ENCODE results near the gene PUS1. TPM values are rescaled to one million over a fixed set of nuclear protein-coding genes. Genes with fewer than 3 reads are reported as not detected.

PUS1 gene
- total RNA-seq, 1 donor from 2014 or later: 26.0 TPM

DNA sequence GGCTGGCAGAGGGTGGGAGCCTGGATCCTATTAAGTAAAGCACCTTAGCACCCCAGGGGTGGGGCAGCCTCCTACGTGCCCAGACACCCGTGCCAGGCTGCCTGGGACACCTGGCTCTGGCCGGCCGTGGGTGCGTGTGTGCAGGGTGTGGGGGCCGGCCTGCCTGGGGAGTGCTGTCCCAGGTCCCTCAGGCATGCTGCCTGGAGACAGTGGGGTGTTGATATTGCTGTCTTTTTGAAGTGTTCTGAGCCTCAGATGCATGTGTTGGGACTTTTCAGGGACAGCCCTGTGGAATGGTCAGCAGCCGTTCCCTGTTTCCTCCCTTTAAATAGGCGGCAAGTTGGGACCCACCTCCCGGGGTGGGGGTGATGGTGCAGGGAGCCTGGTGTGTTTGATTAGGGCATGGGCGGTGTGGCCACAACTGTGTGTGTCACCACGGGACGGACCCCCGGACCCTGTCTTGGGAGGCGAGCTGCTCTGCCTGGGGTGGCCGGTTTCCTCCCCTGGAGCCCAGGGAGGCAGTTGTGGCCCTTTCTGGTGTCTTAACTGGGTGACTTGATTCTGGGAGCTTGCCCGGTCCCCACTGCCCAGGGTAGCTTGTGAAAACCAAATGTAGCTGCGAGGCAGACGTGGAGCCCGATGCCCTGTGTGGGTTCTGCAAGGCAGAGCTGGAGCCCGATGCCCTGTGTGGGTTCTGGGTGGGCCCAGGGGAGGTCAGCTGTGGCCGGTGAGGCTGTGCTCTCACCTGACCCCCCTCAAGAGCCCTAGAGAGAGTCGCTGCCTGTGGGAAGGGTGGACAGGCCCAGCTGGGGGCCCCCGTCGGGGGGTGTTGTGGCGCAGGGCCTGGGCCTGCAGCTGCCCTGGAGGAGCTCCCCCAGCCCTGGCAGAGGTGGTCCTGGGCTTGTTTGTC, 26.5 kb upstream of the PUS1 start:
- no peak for DNase-seq (ENCODE audit: low spot score)

DNA sequence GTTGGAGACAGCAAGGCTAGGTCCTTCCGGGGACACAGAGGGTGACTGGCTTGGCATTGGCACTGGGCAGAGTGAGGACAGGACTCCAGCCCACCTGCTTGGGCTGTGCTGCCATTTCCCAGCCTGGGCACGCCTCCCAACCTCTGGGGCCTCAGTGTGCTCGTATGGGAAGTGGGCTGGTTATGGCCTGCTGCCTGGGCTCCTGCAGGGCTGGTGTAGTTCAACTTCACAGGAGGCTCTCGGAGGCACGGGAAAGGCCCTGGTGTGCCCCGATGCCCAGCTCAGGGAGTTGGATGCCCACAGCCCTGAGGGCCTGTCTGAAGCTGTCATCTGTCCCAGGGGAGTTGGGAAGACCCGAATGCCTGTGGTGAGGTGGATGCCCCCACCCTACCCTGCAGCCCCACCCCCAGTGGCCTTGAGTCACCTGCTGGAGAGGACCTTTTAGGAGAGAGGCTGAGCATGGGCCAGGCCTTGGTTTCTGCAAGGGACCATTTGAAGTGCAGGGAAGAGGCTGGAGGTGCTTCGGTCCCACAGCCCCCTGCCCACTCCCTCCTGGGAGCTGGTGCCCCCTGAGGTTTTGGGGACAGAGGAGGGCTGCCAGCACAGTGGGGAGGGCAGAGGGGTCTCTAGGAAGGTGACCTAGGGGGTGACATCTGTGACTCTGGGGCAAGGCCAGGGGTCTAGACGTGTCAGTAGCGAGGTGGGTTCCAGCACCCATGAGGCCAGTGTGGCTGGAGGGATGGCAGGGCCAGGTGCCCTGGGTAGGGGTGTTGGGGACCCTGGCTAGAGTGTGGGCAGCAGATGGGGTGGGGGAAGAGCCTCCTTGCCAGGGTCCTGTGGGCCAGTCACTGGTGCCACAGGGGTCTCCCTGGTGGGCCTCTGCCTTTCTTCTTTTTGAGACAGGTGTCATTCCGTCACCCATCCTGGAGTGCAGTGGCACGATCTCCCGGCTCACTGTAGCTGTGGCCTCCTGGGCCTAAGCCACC, 25.5 kb upstream of the PUS1 start:
- DNase-seq (ENCODE audit: low spot score): no peak

DNA sequence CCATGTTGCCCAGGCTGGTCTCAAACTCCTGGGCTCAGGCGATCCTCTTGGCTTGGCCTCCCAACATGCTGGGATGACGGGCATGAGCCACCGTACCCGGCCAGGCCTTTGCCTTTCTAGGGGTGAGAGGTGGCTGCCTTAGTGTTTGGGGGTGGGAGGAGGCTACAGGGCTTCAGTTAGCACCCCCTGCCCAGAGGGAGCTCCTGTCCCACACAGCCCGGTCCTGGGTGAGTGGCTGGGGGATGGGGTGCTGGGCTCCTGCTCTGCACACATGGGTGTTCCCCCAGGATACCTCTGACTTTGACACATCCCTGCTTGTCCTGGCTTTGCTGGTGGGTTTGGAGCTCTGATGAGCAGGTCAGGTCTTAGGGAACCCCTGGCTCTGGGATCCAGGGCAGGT, 24.7 kb upstream of the PUS1 start:
- no peak for DNase-seq (ENCODE audit: low spot score)

DNA sequence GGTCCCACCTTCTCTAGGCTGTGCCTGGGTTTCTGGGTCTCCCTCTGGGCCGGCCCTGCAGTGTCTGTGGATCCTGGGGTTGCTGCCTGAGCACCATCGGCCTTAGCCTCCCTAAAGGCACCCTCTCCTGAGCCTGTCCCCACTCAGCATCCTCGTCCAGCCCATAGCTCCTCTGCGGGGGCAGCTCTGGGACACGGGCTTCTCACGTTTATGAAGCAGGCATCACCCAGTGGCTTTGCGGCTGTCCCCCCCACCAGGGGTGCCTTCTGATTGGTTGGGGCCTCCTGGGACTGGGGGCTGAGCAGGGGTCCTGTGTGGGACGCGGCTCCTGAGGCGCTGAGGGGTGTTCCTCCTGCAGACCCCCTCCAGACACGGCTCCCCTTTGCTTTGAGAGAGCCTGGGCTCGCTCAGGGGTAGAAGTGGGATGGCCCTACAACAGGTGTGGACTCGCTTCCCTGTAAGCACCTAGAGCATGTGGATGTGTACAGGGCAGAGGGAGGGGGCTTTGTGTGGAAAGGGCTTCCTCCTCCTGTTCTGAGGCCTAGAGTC, 23.9 kb upstream of the PUS1 start:
- DNase-seq (ENCODE audit: low spot score): no peak

DNA sequence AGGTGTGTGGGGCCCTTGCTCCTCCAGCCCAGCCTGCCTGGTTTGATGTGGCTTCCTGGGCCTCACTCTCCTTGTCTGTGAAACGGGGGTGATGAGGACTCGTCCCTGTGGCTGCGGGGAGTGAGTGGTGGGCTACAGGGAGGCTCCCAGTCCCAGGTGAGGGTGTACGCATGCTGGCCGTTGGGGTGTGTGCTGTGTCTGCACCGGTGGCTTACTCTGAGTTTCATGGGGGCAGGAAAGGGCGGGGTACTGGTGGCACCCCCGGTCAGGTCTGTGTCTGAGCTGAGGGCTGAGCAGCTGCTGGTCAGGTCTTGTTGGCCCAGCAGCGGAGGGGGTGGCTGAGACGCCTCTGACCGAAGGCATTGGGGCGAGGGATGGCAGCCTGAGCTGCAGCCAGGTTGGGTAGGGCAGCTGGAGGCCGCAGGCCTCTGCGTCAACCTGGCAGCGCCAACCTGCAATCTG, 23.4 kb upstream of the PUS1 start:
- DNase-seq (ENCODE audit: low spot score): no peak

DNA sequence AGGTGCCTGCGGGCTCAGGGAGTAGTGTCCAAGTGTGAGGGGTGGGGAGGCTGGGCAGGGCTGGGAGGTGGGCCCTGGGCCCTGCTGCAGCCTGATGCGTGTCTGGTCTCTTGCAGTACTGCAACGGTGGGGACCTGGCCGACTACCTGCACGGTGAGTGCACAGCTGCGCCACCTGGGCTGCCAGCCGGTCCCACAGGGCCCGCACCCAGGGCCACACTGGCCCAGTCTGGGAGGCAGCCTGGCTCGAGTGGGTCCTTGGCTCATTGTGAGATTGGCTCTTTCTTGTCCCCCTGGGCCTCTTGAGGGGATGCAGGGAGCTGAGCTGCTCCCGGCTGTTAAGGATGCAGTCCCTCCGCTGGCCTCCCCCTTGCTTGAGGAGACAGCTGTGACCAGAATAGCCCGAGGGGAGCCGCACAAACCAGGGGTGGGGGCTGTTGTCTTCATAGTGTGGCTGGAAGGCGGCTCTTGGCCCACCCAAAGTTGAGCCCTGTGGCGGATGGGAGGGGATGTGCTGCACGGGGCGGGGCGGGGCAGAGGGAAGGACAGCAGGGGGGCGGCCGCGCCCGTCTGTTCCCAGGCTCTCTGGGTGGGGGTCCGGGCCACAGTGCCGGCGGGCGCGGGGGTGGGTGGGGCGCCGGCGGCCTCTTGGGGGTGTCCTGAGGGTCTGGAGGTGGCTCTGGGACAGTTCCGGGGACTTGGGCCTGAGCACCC, 21.5 kb upstream of the PUS1 start:
- no peak for DNase-seq (ENCODE audit: low spot score)

DNA sequence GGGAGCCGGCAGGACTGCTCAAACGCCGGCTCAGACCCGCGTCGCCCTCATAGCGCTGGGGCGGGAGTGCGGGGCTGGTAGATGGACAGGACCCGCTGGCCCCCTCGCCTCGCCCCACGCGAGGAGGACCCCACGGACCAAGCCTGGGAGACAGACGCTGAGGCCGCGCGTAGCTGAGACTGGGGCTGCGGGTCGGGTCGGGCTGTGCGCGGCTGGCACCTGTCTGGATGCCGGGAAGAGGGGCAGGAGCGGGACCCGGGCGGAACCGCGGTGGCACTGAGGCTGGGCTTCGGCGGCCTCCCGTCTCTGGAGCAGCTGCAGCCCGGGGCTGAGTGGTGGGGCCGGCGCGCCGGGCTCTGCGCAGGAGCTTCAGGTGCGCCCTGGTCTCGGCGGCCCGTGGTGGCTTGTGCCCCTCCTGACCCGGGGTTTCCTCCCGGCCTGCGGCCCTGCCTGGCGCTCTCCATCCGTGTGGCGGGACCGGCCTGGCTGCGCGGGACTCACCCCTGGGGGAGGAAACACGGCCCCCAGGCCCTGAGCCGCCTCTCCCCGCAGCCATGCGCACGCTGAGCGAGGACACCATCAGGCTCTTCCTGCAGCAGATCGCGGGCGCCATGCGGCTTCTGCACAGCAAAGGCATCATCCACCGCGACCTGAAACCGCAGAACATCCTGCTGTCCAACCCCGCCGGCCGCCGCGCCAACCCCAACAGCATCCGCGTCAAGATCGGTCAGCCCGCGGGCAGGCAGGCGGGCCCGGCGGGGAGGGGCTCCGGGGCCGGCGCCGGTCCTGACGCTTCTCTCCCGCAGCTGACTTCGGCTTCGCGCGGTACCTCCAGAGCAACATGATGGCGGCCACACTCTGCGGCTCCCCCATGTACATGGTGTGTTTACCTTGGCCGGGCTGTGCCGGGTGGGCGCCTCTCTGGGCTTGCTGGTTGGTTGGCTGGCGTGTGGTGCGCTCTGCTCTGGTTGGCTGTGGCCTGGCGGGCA, 20.7 kb upstream of the PUS1 start:
- no peak for DNase-seq (ENCODE audit: low spot score)

DNA sequence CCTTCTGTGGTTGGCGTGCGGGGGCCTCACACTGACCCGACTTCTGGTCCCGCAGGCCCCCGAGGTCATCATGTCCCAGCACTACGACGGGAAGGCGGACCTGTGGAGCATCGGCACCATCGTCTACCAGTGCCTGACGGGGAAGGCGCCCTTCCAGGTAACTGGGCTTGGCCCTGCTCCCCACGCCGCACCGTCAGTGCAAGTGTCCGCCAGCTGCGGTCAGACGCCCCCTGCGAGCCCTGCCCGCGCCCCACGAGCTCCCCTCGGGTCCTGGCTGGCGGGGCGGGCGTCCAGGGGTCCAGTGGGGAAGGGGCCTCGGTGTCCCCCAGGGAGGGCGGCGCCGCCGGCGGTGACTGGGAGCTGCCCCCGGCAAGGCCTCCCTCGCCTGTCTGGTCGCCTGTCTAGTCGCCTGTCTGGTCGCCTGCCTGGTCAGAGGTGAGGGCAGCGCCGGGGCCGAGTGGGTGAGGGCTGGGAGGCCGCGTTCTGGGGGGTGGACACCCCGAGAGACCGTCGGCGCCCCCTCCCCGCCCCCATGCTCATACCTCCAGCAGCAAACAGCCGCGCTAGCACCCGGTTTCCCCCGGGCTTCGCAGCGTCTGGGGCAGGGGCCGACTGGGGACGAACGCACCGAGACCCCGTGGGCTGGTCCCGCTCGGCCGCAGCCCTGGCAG, 19.9 kb upstream of the PUS1 start:
- no peak for DNase-seq (ENCODE audit: low spot score)

DNA sequence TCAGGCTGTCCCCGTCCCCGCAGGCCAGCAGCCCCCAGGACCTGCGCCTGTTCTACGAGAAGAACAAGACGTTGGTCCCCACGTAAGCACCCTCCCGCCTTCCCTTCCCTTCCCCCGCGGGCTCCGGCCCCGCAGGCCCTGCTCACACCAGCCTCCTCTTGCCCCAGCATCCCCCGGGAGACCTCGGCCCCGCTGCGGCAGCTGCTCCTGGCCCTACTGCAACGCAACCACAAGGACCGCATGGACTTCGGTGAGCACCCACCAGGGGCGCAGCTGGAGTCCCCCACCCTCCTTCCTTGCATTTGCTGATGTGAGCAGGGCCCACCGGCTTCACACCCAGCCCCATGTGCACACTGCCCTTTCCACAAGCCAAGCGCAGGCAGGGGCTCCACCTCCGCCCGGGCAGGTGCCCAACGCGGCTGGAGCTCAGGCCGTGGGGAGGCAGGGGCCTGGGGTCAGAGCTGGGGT, 19.3 kb upstream of the PUS1 start:
- no peak for DNase-seq (ENCODE audit: low spot score)

DNA sequence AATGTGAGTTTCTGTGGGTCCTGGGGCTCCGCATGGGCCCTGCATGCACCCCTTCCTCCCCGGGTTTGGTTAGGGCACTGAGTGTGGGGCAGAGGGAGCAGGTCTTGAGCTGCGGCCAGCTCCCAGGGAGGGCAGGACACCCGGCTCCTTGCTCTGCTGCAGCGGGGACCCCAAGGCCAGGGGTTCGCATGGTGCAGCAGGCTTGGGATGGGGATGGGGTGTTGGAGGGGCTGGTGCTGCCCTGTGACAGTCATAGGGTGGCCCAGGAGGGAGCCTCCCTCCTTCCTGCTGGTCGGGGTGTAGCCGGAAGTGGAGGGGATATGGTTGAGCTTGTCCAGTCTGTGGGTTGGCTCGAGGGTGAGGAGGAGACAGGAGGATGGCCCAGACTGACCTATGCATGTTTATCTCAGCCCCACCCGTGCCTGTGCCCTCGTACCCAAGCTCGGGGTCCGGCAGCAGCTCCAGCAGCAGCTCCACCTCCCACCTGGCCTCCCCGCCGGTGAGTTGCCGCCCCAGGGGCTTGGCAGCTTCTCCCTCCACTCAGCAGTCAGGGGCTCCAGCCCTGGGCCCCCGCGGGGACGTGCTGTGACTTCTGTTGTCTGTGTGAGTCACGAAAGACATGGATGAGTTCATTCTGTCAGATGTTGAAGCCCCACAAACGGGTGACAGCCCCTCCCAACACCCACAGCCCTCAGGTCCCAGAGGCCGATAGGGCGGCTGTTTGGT, 18.6 kb upstream of the PUS1 start:
- no peak for DNase-seq (ENCODE audit: low spot score)

DNA sequence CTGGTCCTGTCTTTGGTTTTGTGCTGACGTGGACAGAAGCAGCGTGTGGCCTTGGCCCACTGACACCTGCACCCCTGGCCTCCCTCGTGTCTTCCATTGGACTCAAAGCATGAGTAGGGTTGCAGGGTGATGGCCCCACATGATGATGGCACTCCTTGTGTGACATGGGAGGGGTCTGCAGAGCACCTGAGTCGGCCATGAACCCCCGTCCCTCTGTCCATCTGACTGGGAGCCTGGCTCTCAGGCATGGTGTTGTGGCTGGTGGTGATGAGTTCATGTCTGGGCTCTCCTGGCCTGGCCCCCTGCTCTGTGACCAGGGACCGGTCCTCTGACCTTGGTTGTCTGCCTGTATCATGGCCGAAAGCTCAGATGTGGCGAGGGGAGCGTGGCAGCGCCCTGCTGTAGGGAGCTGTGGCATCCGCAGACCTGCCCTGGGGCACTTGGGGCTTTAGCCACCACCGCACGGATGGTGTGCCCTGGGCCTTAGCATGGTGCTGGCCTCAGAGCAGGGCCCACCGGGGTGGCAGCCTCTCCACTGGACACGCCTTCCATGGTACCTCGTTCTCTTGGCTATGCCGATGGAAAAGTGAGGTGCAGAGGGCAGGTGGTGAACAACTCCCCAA, 17.9 kb upstream of the PUS1 start:
- DNase-seq (ENCODE audit: low spot score): no peak

DNA sequence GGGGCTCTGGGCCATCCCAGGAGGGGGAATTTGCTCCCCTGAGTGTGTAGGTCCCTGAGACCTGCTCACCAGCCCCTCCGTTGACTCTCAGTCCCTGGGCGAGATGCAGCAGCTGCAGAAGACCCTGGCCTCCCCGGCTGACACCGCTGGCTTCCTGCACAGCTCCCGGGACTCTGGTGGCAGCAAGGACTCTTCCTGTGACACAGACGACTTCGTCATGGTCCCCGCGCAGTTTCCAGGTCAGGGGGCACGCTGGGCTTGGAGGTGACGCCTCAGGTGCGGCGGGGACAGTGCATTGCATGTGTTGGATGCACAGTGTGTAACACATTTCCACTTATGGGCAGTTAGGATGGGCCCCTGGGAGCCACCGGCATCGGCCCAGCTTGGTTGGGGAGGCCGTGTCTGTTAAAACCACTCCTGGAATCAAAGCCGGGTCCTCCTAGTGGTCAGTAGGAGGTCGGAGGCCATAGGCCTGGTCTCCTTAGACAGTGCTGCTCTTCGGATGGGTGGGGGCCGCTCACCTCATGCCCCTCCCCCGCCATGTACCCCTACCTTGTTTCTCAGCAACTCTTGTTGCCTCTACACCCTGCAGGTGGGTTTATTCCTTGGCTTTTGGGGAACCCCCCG, 17.1 kb upstream of the PUS1 start:
- no peak for DNase-seq (ENCODE audit: low spot score)

DNA sequence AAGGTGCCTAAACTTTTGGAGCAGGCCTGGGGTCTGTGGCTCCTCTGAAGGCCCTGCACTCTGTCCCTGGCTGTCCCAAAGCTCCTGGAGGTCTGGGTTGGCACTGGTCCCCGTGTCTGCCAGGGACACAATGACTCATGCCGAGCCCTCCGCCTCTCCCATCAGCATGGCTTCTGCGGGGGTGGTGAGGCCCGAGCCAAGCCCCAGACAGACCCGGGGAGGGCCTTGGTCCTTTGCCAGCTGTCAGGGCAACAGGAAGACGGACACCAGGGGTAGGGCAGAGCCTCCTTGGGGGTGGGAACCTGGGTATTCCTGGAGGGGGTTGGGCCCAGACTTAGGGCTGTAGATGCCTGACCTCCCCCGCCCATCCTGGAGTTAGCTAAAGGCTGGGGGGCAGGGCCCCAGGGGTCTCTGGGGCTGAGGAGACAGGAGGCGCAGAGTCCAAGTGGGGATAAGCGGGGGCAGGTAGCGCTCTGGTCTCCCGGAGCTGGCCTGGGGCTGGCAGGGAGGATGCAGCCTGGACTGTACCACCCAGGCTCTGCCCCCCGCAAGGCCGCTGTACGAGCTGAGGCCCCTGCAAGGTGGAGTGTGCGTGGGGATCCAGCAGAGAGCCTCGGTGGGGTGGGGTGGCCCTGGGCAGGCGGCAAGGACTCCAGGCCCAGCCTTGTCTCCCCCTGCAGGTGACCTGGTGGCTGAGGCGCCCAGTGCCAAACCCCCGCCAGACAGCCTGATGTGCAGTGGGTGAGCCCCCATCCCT, 16.4 kb upstream of the PUS1 start:
- peak; percentile 87 for DNase-seq (ENCODE audit: low spot score)

DNA sequence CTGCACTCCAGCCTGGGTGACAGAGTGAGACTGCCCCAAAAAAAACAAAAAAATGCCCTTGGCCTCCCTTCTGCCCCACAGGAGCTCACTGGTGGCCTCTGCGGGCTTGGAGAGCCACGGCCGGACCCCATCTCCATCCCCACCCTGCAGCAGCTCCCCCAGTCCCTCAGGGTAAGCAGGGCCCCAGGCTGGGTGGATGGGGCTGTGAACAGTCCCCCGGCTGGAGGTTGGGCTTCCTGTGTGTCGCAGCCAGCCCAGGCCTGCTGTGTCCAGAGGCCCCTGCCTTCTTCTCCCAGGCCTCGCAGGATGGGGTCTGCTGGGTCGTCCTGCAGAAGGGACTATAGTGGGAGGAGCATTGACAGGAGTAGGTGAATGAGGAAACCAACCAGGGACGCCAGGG, 15.4 kb upstream of the PUS1 start:
- no peak for DNase-seq (ENCODE audit: low spot score)

DNA sequence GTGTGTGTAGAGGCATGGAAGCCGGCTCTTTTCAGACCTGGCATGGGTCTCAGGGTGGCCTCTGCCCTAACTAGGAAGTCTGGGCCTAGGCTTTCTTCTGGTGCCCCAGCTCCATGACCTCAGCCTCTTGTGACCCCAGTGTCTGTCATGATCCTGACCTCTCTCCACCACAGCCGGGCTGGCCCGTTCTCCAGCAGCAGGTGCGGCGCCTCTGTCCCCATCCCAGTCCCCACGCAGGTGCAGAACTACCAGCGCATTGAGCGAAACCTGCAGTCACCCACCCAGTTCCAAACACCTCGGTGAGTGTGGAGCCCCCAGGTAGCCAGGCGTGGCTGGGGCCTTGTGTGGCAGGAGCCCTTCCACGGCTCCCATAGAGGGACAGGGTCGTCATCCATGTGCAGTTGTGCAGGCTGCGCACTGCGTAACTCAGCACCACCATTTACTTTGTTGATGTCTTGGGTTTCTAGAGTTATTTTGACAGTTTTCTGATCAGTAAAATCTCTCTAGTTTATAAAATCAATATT, 14.8 kb upstream of the PUS1 start:
- DNase-seq (ENCODE audit: low spot score): no peak

DNA sequence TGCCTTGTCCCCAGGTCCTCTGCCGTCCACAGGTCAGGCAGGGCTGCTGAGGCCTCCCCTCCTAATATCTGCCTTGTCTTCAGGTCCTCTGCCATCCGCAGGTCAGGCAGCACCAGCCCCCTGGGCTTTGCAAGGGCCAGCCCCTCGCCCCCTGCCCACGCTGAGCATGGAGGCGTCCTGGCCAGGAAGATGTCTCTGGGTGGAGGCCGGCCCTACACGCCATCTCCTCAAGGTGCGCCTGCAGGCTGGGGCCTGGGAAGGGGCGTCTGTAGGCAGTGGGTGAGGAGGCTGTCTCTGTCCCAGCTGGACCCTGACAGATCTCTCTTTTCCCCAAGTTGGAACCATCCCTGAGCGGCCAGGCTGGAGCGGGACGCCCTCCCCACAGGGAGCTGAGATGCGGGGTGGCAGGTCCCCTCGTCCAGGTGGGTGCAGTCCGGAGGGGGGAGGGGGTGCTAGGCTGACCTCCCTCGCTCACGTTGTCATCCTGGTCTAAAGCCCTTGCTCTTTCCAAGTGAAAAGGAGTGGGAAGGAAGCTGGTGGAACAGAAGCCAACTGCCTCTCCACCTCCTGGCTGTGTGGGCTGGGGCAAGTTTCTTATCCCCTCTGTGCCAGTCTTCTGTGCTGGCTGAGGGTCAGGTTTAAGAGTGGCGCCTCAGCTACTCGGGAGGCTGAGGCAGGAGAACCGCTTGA, 13.9 kb upstream of the PUS1 start:
- no peak for DNase-seq (ENCODE audit: low spot score)
